GM21717 (cell line): ENCODE measurements around the gene C2CD4D.
"Not testable (repeated sequence)": the region's sequence is repeated elsewhere in the genome, so short reads cannot be mapped to it uniquely, and the experiment has no call there.

Experiments used
- ATAC-seq: cut with Tn5 transposase; IDR thresholded peaks from one replicate; pipeline ENCODE4 v1.9.1; 2021; ENCODE audit warnings: mild to moderate bottlenecking, moderate library complexity; ENCODE audit not compliant: unreplicated experiment

The C2CD4D gene

GRCh38 chr1:151839457-151840403 lies at the start of gene C2CD4D:
Gene C2CD4D, minus strand, starts transcription at chr1:151839820. Its CDS starts 831 bp downstream, at chr1:151838989.
- no peak for ATAC-seq

DNA sequence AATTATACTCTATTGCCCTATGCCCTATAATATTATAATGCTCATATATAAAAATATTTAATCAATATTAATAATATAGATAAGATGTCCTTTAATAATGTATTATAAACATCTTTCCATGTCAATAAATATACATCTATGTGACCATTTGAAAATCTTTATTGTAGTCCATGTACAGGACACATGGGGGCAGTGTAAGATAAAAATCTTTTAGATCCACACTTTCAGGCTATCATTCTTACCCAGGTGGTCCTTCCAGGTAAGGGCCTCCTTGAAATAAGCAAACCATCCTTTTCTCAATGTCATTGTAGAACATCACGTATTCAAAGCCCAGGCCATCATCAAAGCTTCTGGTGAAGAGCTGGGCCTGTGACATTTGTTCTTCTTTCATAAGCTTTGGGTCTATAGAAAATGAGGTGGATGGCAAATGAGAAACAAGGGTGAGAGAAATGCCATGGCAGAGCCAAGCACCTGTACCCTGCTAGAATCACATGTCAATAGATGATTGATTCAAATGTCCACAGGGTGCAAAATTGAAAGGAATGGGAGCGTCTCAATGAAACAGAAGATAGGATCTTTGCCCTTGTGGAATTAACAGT lies 49.5 kb upstream of the C2CD4D start:
- ATAC-seq = no peak

GRCh38 chr1:151887028-151887427 lies 47.4 kb upstream of the C2CD4D start:
- ATAC-seq = no peak

DNA sequence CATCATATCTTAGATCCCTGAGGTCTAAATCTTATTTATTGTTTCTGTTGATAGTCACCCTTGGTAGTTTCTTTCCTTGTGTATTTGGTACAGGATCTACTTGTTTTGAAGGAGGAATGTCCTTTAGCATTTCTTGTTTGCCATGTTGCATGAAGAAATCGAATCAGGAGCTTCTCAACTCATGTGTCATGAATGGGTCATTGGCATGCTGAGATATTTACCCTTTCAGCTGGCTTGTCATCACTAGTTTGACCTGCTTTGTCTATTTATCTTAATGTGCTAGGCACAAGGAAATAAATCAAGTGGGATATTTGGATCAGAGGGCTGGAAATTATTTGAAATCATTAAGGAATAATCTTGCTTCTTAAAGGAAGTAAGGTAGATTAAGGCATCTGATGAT lies 45.9 kb upstream of the C2CD4D start:
- no peak for ATAC-seq

DNA sequence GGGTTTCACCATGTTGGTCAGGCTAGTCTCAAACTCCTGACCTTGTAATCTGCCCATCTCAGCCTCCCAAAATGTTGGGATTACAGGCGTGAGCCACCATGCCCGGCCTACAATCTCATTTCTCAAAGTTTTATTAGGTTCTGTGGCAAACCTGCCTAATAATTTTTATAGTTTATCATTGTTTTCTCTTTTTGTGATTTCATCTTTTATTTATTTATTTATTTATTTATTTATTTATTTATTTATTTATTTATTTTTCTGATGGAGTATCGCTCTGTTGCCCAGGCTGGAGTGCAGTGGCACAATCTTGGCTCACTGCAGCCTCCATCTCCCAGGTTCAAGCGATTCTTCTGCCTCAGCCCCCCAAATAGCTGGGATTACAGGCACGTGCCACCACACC lies 45.3 kb upstream of the C2CD4D start:
- not testable (repeated sequence) for ATAC-seq

- ATAC-seq = not testable (repeated sequence)
Measured at GRCh38 chr1:151884445-151884844, 44.8 kb upstream of the C2CD4D start.

DNA sequence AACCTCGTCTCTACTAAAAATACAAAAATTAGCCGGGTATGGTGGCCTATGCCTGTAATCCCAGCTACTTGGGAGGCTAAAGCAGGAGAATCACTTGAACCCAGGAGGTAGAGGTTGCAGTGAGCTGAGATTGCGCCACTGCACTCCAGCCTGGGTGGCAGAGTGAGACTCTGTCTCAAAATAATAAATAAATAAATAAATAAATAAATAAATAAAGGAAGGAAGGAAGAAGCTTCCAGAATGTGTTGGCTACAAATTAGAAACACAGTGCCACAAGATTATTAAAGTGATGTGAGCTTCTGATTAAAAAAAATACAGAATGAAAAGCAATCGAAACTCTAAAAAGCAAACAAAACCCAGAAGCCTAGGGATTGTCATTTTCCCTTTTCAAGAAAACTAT lies 44.3 kb upstream of the C2CD4D start:
- ATAC-seq = not testable (repeated sequence)

DNA sequence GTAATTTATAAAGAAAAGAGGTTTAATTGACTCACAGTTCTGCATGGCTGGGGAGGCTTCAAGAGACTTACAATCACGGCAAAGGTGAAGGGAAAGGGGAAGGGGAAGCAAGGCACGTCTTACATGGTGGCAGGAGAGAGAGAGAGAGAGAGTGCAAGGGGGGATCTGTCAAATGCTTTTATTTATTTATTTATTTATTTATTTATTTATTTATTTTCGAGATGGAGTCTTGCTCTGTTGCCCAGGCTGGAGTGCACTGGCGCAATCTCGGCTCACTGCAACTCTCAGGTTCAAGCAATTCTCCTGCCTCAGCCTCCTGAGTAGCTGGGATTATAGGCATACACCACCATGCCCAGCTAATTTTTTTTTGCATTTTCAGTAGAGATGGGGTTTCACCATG lies 43.3 kb upstream of the C2CD4D start:
- not testable (repeated sequence) for ATAC-seq

- ATAC-seq = no peak
Measured at GRCh38 chr1:151882466-151882865, 42.8 kb upstream of the C2CD4D start.

- ATAC-seq = no peak
Measured at GRCh38 chr1:151881479-151881878, 41.9 kb upstream of the C2CD4D start.

GRCh38 chr1:151875419-151876097 lies 35.9 kb upstream of the C2CD4D start:
- ATAC-seq = no peak

DNA sequence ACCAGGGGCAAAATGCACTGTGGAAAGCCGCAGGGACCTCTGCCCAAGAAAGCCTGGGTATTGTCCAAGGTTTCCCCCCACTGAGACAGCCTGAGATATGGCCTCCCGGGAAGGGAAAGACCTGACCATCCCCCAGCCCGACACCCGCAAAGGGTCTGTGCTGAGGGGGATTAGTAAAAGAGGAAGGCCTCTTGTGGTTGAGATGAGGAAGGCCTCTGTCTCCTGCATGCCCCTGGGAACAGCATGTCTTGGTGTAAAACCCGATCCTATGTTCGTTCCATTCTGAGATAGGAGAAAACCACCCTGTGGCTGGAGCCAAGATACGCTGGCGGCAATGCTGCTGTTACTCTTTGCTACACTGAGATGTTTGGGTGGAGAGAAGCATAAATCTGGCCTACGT lies 33.2 kb upstream of the C2CD4D start:
- ATAC-seq = not testable (repeated sequence)

DNA sequence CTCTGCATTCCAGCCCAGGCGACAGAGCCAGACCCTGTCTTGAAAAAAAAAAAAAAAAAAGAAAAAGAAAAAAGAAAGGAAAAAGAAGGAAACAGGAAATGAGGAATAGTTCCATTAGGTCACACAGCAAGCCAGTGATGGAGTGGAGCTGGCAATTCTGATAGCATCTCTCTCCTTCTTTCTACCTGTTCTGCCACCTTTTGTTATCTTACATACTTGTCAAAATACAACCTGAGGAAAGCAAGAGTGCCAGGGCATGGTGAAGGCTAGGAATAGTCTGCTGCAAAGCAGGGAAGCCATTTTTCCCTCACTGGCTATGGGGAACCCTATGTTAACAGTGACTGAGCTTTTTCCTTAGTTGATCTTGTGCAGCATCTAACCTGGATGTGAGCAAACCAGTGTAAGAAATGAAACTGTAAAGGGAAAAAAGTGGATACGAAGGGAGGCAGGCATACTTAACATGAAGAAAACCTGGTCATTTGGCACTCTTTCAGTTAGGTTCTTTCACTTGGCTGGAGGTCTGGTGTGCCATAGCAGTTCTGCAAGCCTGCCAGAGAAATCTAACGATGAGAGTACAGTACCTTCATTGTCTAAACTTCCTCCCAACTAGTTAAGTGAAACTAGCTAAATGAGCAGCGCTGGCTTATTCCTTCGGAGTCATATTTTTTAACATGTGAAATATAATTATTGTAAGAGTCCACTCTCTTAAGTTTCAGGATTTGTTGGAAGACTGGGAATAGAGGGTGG lies 31.8 kb upstream of the C2CD4D start:
- no peak for ATAC-seq

DNA sequence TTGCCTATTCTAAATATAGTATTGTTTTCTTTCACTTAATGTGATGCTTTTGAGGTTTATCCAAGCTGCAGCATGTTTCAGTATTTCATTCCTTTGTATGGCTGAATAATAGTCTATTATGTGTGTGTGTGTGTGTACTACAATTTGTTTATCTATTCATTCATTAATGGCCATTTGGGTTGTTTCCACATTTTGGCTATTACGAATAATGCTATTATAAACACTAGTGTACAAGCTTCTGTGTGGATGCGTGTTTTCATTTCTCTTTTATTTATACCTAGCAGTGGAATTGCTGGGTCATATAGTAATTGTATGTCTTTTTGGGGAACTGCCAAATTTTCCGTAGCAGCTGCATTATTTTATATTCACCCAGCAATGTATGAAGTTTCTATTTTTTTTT lies 28.9 kb upstream of the C2CD4D start:
- no peak for ATAC-seq

DNA sequence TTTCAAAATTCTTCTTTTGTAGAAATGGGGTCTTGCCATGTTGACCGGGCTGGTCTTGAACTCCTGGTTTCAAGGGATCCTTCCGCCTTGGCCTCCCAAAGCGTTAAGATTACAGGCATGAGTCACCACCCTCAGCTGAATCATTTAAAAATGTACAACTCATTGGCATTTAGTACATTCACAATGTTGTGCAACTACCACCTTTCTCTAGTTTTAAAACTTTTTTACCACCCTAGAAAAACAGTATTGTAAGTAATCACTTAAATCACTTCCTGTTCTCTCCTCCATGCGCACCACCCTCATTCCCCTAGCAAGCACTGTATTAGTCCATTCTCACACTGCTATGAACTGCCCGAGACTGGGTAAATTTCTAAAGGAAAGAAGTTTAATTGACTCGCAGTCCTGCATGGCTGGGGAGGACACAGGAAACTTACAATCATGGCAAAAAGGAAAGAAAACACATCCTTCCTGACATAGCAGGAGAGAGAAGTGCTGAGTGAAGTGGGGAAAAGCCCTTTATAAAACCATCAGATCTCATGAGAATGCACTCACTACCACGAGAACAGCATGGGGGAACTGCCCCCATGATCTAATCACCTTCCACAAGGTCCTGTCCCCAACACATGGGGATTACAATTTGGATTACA lies 28.3 kb upstream of the C2CD4D start:
- ATAC-seq = no peak

DNA sequence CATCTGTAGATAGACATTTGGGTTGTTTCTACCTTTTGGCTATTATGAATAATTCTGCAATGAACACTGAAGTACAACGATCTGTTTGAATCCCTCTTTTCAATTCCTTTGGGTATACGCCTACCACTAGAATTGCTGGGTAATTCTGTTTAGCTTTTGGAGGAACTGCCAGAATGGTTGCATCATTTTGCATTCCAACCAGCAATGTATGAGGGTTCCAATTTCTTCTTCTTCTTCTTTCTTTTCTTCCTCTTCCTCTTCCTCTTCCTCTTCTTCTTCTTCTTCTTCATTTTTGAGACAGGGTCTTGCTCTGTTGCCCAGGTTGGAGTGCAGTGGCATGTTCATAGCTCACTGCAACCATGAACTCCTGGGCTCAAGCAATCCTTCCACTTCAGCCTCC lies 27.7 kb upstream of the C2CD4D start:
- no peak for ATAC-seq

DNA sequence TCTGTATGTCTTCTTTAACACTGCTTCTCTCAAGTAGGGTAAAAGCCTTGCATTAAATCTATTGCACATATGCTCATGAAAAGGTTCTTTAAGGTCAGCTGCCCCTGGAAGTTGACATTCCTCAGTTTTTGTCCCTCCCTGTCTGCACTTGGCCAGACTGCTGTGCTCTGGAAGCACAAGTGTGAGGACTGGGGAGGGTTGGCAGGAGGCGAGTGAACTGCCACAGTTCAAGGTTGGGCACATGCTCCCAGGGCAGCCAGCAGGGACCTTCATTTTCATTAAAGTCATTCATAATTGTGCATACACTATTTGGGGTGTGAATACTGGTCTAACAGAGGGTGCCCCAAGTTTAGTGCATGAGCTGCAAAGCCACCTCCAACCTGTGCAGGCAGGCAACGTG lies 24.8 kb upstream of the C2CD4D start:
- ATAC-seq = no peak

- no peak for ATAC-seq
Measured at GRCh38 chr1:151862604-151863003, 23.0 kb upstream of the C2CD4D start.

GRCh38 chr1:151860504-151861187 lies 21.0 kb upstream of the C2CD4D start:
- no peak for ATAC-seq

- no peak for ATAC-seq
Measured at GRCh38 chr1:151859891-151860293, 20.3 kb upstream of the C2CD4D start.
